CD4-positive, alpha-beta T cell treated with Interleukin-10 for 1 hour (primary cell): Measurements from ENCODE around the gene SSUH2.

Experiments used
- DNase-seq: peaks from one replicate; pipeline ENCODE4 v3.0.0-alpha.2; 2020

The SSUH2 gene

DNA sequence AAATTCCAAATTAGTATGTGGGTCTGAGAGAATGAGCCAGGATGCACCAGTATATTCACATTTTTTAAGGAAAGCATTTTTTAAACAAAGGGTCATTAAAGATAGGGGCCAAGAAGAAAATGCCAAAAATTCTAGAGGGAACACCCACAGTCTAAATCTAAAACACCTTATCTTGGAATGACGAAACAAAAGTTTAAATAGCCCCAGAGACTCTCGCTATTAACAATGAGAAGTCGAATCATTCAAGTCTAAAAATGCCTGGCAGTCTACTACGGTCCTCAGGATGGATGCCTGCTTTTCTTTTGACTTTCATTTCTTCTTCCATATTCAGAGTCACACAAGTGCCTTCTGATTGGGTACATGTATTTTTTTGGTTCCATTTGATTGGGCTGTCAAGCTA, 66.3 kb downstream of the SSUH2 start:
- DNase-seq = no peak

DNA sequence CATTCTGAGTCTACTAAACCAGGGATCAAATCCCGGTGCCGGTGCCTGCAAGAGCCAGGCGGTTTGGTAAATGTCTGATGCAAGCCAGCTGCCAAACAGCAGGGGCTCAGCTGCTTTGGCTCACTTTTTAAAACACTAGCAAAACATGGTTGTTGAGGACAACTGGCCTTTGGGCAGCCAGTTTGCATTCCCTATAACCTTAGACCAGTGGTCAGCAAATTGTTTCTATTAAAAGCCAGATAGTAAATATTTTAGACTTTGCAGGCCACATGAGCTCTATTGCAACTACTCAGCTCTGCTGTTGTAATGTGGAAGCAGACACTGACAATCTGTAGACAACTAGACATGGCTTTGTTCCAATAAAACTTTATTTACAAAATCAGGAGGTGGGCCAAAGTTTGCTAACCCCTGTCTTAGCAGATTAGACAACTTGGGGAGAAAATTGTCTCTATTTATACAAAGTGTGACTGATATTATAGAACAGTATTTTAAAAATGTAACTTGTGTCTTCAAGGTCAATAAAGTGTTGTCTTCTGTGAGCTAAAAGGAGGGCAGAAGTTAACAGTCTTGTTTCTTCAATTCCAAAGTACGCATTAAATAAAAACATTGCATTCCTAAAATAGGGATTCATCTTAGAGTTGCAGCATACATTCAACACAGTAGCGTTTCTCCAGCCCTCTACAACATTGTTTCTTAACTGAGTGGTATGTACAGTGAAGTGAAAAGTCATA, 67.6 kb downstream of the SSUH2 start:
- no peak for DNase-seq

DNA sequence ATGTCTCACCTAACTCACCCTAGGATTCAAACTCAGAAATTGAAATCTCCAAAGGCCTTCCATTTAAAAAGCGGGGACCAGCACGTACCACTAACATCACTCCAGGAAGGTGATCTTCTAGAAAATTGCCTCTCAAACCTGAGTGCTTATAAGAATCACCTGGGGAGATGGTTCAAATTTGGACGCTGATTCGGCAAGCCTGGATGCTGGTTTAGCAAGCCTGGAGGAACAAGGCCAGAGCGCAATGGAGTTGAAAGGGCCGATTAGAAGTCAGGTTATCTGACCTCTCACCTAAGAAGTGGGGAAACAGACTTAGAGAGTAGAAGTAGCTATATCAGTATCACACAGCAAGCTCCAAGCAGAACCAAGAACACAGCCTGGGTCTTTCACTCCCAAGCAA, 68.2 kb downstream of the SSUH2 start:
- DNase-seq = no peak

- no peak for DNase-seq
Observed at GRCh38 chr3:8575364-8576104, 69.1 kb downstream of the SSUH2 start.

DNA sequence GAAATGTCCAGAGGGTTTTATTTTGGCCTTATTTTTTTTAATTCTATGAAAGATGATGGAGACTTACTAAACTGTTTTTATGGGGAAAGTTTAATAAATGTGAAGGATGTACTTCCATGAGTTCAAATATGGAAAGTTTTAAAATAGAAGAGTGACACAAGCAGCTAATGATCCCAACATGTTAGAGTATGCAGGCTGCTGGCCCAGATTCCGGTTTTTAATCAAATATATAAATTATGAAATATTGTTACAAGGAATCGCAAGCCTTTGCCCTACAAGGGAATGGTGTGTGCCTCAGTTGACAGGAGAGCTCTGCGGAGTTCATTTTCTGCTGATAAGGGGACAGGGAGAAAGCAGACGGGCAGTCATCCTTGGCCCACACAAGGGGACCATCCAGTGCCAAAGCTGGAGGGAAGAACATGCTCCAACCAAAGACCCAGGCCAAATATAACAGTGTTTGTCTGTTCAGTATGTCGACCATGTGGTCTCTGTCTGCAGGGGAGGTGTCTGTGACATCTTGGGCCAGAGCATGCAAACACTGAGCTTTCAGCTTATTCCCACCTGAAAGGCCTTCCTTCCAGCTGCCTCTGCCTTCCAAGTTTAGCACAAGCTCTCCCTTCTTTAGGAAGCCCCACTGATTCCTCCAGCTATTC, 69.8 kb downstream of the SSUH2 start:
- DNase-seq = no peak

- DNase-seq = no peak
Observed at GRCh38 chr3:8574040-8574669, 70.4 kb downstream of the SSUH2 start.

GRCh38 chr3:8573342-8573926, 71.2 kb downstream of the SSUH2 start:
- DNase-seq = no peak

GRCh38 chr3:8571256-8571655, 73.3 kb downstream of the SSUH2 start:
- DNase-seq = peak; percentile 16
